ENCODE data around the gene TNNC2.

DNA sequence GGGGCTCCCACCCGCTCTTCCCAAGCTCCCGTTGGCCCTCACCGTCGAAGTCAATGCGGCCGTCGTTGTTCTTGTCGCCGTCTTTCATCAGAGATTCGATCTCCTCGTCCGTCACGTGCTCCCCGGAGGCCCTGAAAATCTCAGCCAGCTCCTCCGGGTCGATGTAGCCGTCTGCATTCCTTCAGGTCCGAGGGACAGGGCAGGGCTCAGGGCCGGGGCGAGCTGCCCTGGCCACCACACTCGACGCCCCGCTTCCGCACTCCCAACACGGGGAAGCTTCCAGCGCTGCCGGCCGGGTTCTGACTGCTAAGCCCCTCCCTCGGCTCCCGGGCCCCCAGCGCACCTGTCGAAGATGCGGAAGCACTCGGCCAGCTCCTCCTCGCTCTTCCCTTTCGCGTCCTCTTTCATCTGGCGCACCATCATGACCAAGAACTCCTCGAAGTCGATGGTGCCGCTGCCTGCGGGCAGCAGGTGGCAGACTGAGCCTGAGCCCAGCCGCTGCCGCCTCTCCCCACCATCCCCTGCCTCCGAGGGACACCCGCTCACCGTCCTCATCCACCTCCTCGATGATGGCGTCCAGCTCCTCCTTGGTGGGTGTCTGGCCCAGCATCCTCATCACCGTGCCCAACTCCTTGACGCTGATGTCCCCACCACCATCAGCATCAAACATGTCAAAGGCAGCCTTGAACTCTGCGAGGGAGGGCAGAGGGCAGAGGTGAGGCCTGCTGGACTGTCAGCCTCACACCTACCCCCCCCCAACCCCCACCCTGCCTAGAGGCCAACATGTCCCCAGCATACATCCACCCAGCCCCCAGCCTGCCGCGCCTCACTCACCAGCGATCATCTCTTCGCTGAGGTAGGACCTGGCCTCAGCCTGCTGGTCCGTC is 2.9 kb downstream of the TNNC2 start:
- TF ChIP-seq, protein P1, sequence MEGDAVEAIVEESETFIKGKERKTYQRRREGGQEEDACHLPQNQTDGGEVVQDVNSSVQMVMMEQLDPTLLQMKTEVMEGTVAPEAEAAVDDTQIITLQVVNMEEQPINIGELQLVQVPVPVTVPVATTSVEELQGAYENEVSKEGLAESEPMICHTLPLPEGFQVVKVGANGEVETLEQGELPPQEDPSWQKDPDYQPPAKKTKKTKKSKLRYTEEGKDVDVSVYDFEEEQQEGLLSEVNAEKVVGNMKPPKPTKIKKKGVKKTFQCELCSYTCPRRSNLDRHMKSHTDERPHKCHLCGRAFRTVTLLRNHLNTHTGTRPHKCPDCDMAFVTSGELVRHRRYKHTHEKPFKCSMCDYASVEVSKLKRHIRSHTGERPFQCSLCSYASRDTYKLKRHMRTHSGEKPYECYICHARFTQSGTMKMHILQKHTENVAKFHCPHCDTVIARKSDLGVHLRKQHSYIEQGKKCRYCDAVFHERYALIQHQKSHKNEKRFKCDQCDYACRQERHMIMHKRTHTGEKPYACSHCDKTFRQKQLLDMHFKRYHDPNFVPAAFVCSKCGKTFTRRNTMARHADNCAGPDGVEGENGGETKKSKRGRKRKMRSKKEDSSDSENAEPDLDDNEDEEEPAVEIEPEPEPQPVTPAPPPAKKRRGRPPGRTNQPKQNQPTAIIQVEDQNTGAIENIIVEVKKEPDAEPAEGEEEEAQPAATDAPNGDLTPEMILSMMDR (IDR thresholded peaks at IDR 0.05), result peak in 4 of 6 experiments; percentile 44 to 72 (median 67)
- no peak for TF ChIP-seq POLR2A (IDR thresholded peaks at IDR 0.05)

Data from Peyer's patch (tissue), 4 donors.